ENCODE data around the gene TFEB.

Gene TFEB

GRCh38 chr6:41699063-41699462, 36.3 kb downstream of the TFEB start:
- DNase-seq (ENCODE audit: low read depth), result peak; percentile 46
- no peak for TF ChIP-seq CTCF (IDR thresholded peaks at IDR 0.05; ENCODE audit: insufficient read depth, low read depth, low read length, missing control alignments)
- no peak overlapping the region for H3K4me3 ChIP-seq (ENCODE audit: low read depth, low read length)

DNA sequence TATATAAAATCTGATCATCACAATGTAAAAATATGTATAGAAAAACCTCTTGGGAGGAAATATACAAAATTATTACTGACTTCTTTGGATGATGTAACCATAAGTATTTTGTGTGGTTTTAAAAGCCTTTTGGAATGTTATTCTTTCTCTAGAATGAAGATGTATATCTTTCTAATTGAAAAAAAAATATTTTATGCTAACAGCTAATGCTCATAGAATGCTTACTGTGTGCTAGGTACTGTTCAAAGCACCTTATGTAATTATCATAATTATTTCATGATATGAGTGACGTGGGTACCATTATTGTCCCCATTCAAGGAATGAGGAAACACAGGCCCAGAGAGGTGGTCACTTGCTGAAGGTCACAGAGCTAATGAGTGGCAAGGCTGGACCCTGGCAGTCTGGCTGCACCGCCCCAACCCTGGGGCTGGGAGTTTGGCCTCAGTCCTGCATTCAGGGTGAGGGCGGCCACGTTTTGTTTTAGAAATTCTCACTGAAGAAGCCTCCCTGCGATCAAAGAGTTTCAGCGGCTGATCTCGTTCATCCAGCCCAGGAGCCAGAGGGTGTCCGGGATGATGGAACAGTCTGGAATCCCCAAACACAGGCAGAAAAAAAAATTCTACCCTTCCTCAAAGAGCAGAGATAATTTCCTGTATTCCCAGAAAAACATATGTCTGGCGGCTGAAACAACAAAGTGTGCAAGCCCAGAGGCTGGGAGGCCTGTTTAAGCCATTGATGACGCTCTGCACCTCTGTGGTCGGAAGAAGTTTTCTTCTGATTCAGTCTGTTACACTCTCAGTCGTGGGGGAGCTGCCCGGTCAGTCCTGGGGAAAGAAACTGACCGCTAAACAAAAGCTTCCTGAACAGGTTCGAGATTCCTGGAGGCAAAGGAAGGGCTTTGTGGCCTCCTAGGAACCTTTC, 37.3 kb downstream of the TFEB start:
- H3K4me3 ChIP-seq (ENCODE audit: low read depth, low read length), result no peak overlapping the region
- TF ChIP-seq CTCF (IDR thresholded peaks at IDR 0.05; ENCODE audit: insufficient read depth, low read depth, low read length, missing control alignments), result no peak
- DNase-seq (ENCODE audit: low read depth), result peak; percentile 43

GRCh38 chr6:41696788-41697187, 38.6 kb downstream of the TFEB start:
- DNase-seq (ENCODE audit: low read depth), result no peak
- no peak overlapping the region for H3K4me3 ChIP-seq (ENCODE audit: low read depth, low read length)
- no peak for TF ChIP-seq CTCF (IDR thresholded peaks at IDR 0.05; ENCODE audit: insufficient read depth, low read depth, low read length, missing control alignments)

DNA sequence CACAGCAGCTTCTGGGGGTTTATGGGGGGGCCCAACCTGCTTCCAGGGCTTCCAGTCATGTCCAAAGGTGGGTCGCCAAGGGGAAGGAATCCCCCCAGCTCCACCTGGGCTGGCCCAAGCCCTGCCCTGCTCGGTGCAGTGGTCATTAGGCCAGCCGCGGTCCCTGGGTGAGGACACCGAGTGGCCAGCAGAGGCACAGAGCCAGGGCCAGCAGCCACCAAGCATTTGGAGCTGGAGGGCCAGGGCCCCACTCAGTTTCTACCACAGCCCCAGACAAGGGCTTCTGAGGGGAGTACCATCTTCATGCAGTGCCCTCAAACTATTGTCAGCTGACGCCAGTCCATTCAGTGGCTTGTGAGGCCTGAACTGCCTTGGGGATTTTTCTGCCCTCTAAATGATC, 39.6 kb downstream of the TFEB start:
- DNase-seq (ENCODE audit: low read depth), result no peak
- no peak overlapping the region for H3K4me3 ChIP-seq (ENCODE audit: low read depth, low read length)
- no peak for TF ChIP-seq CTCF (IDR thresholded peaks at IDR 0.05; ENCODE audit: insufficient read depth, low read depth, low read length, missing control alignments)

GRCh38 chr6:41694815-41695526, 40.4 kb downstream of the TFEB start:
- H3K4me3 ChIP-seq (ENCODE audit: low read depth, low read length), result no peak overlapping the region
- no peak for DNase-seq (ENCODE audit: low read depth)
- TF ChIP-seq CTCF (IDR thresholded peaks at IDR 0.05; ENCODE audit: insufficient read depth, low read depth, low read length, missing control alignments), result no peak

- no peak overlapping the region for H3K4me3 ChIP-seq (ENCODE audit: low read depth, low read length)
- no peak for DNase-seq (ENCODE audit: low read depth)
- no peak for TF ChIP-seq CTCF (IDR thresholded peaks at IDR 0.05; ENCODE audit: insufficient read depth, low read depth, low read length, missing control alignments)
Observed at GRCh38 chr6:41693281-41694240, 41.8 kb downstream of the TFEB start.
